Endothelial cell of umbilical vein (primary cell): ENCODE results near the gene AIF1L. TPM values are rescaled to one million over a fixed set of nuclear protein-coding genes. Genes with fewer than 3 reads are reported as not detected.

Experiments
- BruUV-seq: library from RNA; stranded (reverse); fragments of 400-500 nt; replicated peaks from 2 replicates; lab custom pipeline; 2021; lab: Mats Ljungman, UMichigan
- CTCF ChIA-PET: fragments of 300-600, 350-600 bp; sonication (Branson Sonifier 250); formaldehyde crosslinking; loops from one replicate; lab custom pipeline; 2021; ENCODE audit warnings: antibody characterized with exemption, inconsistent platforms; lab: Charles Lee
- POLR2A ChIA-PET: fragments of 300-600, 350-600 bp; sonication (Branson Sonifier 250); formaldehyde crosslinking; loops from one replicate; lab custom pipeline; 2021; ENCODE audit warnings: antibody characterized with exemption, inconsistent platforms; lab: Charles Lee
- DNase-seq: peaks from one replicate; pipeline ENCODE4 v3.0.0-alpha.2; 2011; ENCODE audit warnings: low read depth, low spot score
- FAIRE-seq: peaks from 2 replicates; lab custom pipeline; 2011; peaks lifted over from hg19 to GRCh38; lab: Jason Lieb, UNC
- H2AFZ ChIP-seq: 2 replicates; pipeline ENCODE4 v1.6.0; 2012; ENCODE audit warnings: low read depth, low read length, control low read depth, inconsistent platforms
- H3K27ac ChIP-seq: 2 replicates; pipeline ENCODE4 v1.5.1; 2011; ENCODE audit warnings: low read depth, mild to moderate bottlenecking, control low read depth, low read length, moderate library complexity; ENCODE audit not compliant: insufficient read depth
- H3K27me3 ChIP-seq, 2 experiments: 2 replicates each; pipeline versions ENCODE4 v1.6.0 to v1.6.1; 2011; ENCODE audit warnings: low read length in 2 of 2, mixed read lengths in 1 of 2; ENCODE audit not compliant: control insufficient read depth in 2 of 2, insufficient read depth in 2 of 2
- H3K36me3 ChIP-seq, 2 experiments: 2 replicates in 1 of 2; 3 replicates in 1 of 2; pipeline ENCODE4 v1.5.1; 2011; ENCODE audit warnings: low read length in 2 of 2, mild to moderate bottlenecking in 1 of 2, moderate library complexity in 1 of 2; ENCODE audit not compliant: control insufficient read depth in 2 of 2, insufficient read depth in 2 of 2; ENCODE audit errors: extremely low read depth in 1 of 2
- H3K4me1 ChIP-seq: 3 replicates; pipeline ENCODE4 v1.5.1; 2011; ENCODE audit warnings: mild to moderate bottlenecking, low read length; ENCODE audit not compliant: control insufficient read depth, insufficient read depth; ENCODE audit errors: extremely low read depth
- H3K4me2 ChIP-seq: 2 replicates; pipeline ENCODE4 v1.6.1; 2011; ENCODE audit warnings: low read length, control low read depth, mixed read lengths; ENCODE audit not compliant: insufficient read depth
- H3K4me3 ChIP-seq, 3 experiments: fragments of 200-600 bp in 1 of 3; sonication (generic), shearing (Covaris generic) in 1 of 3; replicated peaks in 1 of 3; 2 replicates each; pipeline ENCODE4 v1.5.1; 2011 to 2016; ENCODE audit warnings: control low read depth in 3 of 3, low read length in 3 of 3, mild to moderate bottlenecking in 2 of 3, inconsistent platforms in 1 of 3, low read depth in 1 of 3, moderate library complexity in 1 of 3; ENCODE audit not compliant: insufficient read depth in 1 of 3
- H3K79me2 ChIP-seq: 2 replicates; pipeline ENCODE4 v1.6.0; 2012; ENCODE audit warnings: low read length, inconsistent platforms; ENCODE audit not compliant: control insufficient read depth, insufficient read depth
- H3K9ac ChIP-seq: replicated peaks from 2 replicates; pipeline ENCODE3; 2011; ENCODE audit warnings: low read length, control low read depth; ENCODE audit not compliant: insufficient read depth; ENCODE audit errors: extremely low read depth
- H3K9me1 ChIP-seq: replicated peaks from 3 replicates; pipeline ENCODE4 v1.6.0; 2011; ENCODE audit warnings: mild to moderate bottlenecking, low read length; ENCODE audit not compliant: control insufficient read depth, insufficient read depth; ENCODE audit errors: extremely low read depth
- H3K9me3 ChIP-seq: replicated peaks from 2 replicates; pipeline ENCODE4 v1.5.1; 2012; ENCODE audit warnings: low read length, inconsistent platforms; ENCODE audit not compliant: control insufficient read depth, insufficient read depth
- H4K20me1 ChIP-seq: replicated peaks from 2 replicates; pipeline ENCODE3; 2011; ENCODE audit warnings: mild to moderate bottlenecking, low read length; ENCODE audit not compliant: control insufficient read depth, insufficient read depth; ENCODE audit errors: extremely low read depth
- EZH2 ChIP-seq: IDR thresholded peaks from 2 replicates; pipeline ENCODE4 v1.6.1; 2012; ENCODE audit warnings: borderline replicate concordance, low read depth, mild to moderate bottlenecking, moderate library complexity, low read length, inconsistent platforms; ENCODE audit not compliant: severe bottlenecking
- FOS ChIP-seq: IDR thresholded peaks from 2 replicates; pipeline ENCODE4 v1.6.1; 2011; ENCODE audit warnings: mild to moderate bottlenecking, low read length, moderate library complexity, borderline replicate concordance; ENCODE audit not compliant: insufficient read depth
- GATA2 ChIP-seq: IDR thresholded peaks from 2 replicates; pipeline ENCODE4 v1.7.0; 2011; ENCODE audit warnings: low read depth, mild to moderate bottlenecking, moderate library complexity, mixed read lengths, low read length; ENCODE audit not compliant: insufficient read length, insufficient read depth
- JUN ChIP-seq: IDR thresholded peaks from 2 replicates; pipeline ENCODE4 v1.6.1; 2011; ENCODE audit warnings: borderline replicate concordance, low read depth; ENCODE audit not compliant: insufficient read length, insufficient read depth
- MAX ChIP-seq: IDR thresholded peaks from 2 replicates; pipeline ENCODE4 v1.6.1; 2011; ENCODE audit not compliant: insufficient read depth, insufficient read length
- MYC ChIP-seq: IDR thresholded peaks from one replicate; pipeline ENCODE4 v1.6.1; 2011; ENCODE audit warnings: mild to moderate bottlenecking, low read depth, low read length
- POLR2A ChIP-seq: IDR thresholded peaks from 2 replicates; pipeline ENCODE4 v1.6.1; 2012; ENCODE audit warnings: low read depth, mild to moderate bottlenecking, control low read depth, low read length
- dilution Hi-C: fragments of 300-500 bp; cut with MboI; formaldehyde crosslinking; loops from one replicate; pipeline ENCODE4 v1.15.0; 2019; ENCODE audit warnings: low sequenced_read_pairs; ENCODE audit not compliant: extremely low pct_ligation_motif_present
- intact Hi-C: fragments of 100-400 bp; cut with micrococcal nuclease; formaldehyde crosslinking; loops from one replicate; pipeline ENCODE4 v1.10.0; 2022
- polyA plus RNA-seq, 4 experiments: library from polyadenylated mRNA; depleted of rRNA in 3 of 4; stranded (reverse) in 3 of 4; unstranded in 1 of 4; fragments of >200 nt; gene quantifications; 2 replicates each; pipeline versions ENCODE4 v1.2.1 to v1.2.3, GENCODE V29; 2011 to 2012; ENCODE audit warnings: missing spikeins in 1 of 4
- total RNA-seq: library from RNA; stranded (reverse); gene quantifications from 2 replicates; pipeline ENCODE4 v1.2.3, GENCODE V29; 2021
- TF ChIP-seq, protein P1 (sequence below), 2 donors: IDR thresholded peaks; 1 replicate in 1 of 2; 2 replicates in 1 of 2; pipeline ENCODE4 v1.5.1; 2011; ENCODE audit warnings: low read length in 2 of 2, mild to moderate bottlenecking in 2 of 2, moderate library complexity in 2 of 2, control low read depth in 1 of 2, inconsistent platforms in 1 of 2, low read depth in 1 of 2; ENCODE audit not compliant: insufficient read depth in 1 of 2; ENCODE audit errors: extremely low read depth in 1 of 2

The AIF1L gene
- total and polyA plus RNA-seq, 2 donors (not counting 3 experiments of a cell fraction or from before 2014, with no cell fraction given): 17.8 to 39.7 TPM

- BruUV-seq: no TSS peak
- no peaks in the 10 kb centered on the region for H3K79me2 ChIP-seq
- no peaks in the 10 kb centered on the region for H3K9me3 ChIP-seq
- no peak overlapping the region for H3K4me3 ChIP-seq
- no peaks in the 10 kb centered on the region for H3K4me1 ChIP-seq
- H3K9ac ChIP-seq: no peak overlapping the region
- no peak overlapping the region for H3K4me2 ChIP-seq
- FAIRE-seq: no peak
- TF ChIP-seq FOS (no peak), EZH2 (no peak), MAX (no peak), POLR2A (no peak), MYC (no peak), GATA2 (no peak), JUN (no peak)
- TF ChIP-seq, protein P1, sequence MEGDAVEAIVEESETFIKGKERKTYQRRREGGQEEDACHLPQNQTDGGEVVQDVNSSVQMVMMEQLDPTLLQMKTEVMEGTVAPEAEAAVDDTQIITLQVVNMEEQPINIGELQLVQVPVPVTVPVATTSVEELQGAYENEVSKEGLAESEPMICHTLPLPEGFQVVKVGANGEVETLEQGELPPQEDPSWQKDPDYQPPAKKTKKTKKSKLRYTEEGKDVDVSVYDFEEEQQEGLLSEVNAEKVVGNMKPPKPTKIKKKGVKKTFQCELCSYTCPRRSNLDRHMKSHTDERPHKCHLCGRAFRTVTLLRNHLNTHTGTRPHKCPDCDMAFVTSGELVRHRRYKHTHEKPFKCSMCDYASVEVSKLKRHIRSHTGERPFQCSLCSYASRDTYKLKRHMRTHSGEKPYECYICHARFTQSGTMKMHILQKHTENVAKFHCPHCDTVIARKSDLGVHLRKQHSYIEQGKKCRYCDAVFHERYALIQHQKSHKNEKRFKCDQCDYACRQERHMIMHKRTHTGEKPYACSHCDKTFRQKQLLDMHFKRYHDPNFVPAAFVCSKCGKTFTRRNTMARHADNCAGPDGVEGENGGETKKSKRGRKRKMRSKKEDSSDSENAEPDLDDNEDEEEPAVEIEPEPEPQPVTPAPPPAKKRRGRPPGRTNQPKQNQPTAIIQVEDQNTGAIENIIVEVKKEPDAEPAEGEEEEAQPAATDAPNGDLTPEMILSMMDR (IDR thresholded peaks at IDR 0.05; ENCODE audit: extremely low read depth in 1 of 2, insufficient read depth in 1 of 2, low read depth in 1 of 2, low read length in 2 of 2): no peak
- H4K20me1 ChIP-seq: no peaks in the 10 kb centered on the region
- intact Hi-C loops: no loop called here
- no peaks in the 10 kb centered on the region for H3K9me1 ChIP-seq
- dilution Hi-C loops: no loop called here
- no peak overlapping the region for H2AFZ ChIP-seq
- POLR2A ChIA-PET: no interaction called here
- no peak overlapping the region for H3K27ac ChIP-seq
- CTCF ChIA-PET: interaction anchor here (1.0 kb wide), 1 partner anchor 10 kb away, joined by 5 read pairs; no protein-coding TSS in a partner anchor
- no peak for DNase-seq
- no peaks in the 10 kb centered on the region for H3K36me3 ChIP-seq
- no peaks in the 10 kb centered on the region for H3K27me3 ChIP-seq
Measured at GRCh38 chr9:131067625-131068024, 28.7 kb upstream of the AIF1L start.
